Thyroid gland (tissue), 4 donors: Measurements from ENCODE around the gene ETFB.

Experiments
- CTCF ChIP-seq, 6 experiments: fragments of 200-600 bp in 3 of 6; fragments of 450-650 bp in 3 of 6; sonication (generic) in 3 of 6; IDR thresholded peaks; one replicate each; pipeline ENCODE4 v1.5.1; 2016 to 2019; ENCODE audit warnings: antibody characterized with exemption in 6 of 6, mild to moderate bottlenecking in 2 of 6, inconsistent platforms in 1 of 6, moderate library complexity in 1 of 6
- POLR2A ChIP-seq, 2 donors: fragments of 450-650 bp; IDR thresholded peaks; one replicate each; pipeline ENCODE4 v1.6.1; 2017; ENCODE audit warnings: antibody characterized with exemption in 2 of 2, mild to moderate bottlenecking in 2 of 2, moderate library complexity in 1 of 2

GRCh38 chr19:51297406-51297805 lies 68.8 kb downstream of the ETFB start:
- TF ChIP-seq POLR2A (IDR thresholded peaks at IDR 0.05) (no peak), CTCF (IDR thresholded peaks at IDR 0.05) (no peak)
